Measurements from ENCODE around the gene RBPJL.

RBPJL gene

DNA sequence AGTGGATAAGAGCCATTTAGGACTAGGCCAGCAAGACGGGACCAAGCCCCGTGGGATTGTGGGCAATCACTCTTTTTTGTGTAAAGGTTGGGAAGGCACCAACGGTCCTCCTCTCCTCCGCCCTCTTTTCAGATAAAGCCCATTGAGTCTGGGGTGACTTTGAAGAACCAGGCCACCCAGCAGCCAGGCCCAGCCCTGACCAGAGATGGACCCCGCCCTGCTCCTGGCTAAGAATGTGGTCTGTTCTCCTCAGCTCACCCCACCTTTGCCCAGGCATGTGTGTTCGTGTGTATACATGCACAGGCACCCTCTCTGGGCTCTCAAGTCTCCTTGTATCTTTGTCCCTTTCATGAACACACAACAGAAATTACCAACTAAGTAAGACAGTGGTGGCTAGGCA, 32.4 kb downstream of the RBPJL start:
- Histone ChIP-seq H3K27ac (ENCODE audit: low read depth, low read length) (no peak overlapping the region), H3K4me1 (ENCODE audit: control insufficient read depth, low read length) (no peaks in the 10 kb centered on the region), H3K79me2 (ENCODE audit: control insufficient read depth, low read length) (no peaks in the 10 kb centered on the region), H3K9me2 (replicated peaks; ENCODE audit: control insufficient read depth, low read length) (no peaks in the 10 kb centered on the region), H3K4me2 (ENCODE audit: low read length) (no peak overlapping the region), H3K4me3 (ENCODE audit: low read length) (no peak overlapping the region), H4K20me1 (ENCODE audit: control insufficient read depth, insufficient read depth, low read depth, low read length) (no peaks in the 10 kb centered on the region), H3K9me3 (ENCODE audit: control insufficient read depth, insufficient read depth, low read length) (no peaks in the 10 kb centered on the region), H3K36me3 (ENCODE audit: control insufficient read depth, low read length) (no peaks in the 10 kb centered on the region), H3K27me3 (ENCODE audit: control insufficient read depth, low read length) (peaks cover 32% of the 10 kb centered on the region), H3F3A (ENCODE audit: control insufficient read depth, insufficient read depth) (no peaks in the 10 kb centered on the region)
- TF ChIP-seq, protein P1, sequence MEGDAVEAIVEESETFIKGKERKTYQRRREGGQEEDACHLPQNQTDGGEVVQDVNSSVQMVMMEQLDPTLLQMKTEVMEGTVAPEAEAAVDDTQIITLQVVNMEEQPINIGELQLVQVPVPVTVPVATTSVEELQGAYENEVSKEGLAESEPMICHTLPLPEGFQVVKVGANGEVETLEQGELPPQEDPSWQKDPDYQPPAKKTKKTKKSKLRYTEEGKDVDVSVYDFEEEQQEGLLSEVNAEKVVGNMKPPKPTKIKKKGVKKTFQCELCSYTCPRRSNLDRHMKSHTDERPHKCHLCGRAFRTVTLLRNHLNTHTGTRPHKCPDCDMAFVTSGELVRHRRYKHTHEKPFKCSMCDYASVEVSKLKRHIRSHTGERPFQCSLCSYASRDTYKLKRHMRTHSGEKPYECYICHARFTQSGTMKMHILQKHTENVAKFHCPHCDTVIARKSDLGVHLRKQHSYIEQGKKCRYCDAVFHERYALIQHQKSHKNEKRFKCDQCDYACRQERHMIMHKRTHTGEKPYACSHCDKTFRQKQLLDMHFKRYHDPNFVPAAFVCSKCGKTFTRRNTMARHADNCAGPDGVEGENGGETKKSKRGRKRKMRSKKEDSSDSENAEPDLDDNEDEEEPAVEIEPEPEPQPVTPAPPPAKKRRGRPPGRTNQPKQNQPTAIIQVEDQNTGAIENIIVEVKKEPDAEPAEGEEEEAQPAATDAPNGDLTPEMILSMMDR (IDR thresholded peaks at IDR 0.05; ENCODE audit: low read depth, low read length, poor library complexity, severe bottlenecking) = no peak
- no peak for TF ChIP-seq EZH2phosphoT487 (IDR thresholded peaks at IDR 0.05; ENCODE audit: borderline replicate concordance, low read length)

DNA sequence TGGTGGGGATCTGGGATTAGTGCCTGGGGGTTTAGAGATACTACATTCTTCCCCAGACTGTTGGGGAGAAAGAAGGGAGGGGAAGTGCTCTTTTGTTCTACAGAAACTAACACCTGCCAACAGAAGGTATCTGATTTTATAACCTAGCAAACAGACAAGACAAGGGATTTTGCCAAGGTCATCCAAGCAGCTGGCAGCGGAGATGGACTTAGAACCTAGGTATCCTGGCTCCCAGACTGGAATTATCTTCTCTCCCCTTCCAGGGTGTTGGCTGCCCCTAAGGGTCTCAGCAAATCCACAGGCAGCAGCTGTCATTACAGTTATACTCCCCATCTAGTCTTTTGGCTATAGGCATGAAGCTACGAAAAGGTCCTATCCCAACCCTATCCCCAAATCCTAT, 33.2 kb downstream of the RBPJL start:
- H3K4me2 ChIP-seq (ENCODE audit: low read length) = no peak overlapping the region
- H3F3A ChIP-seq (ENCODE audit: control insufficient read depth, insufficient read depth) = no peaks in the 10 kb centered on the region
- H3K9me2 ChIP-seq (replicated peaks; ENCODE audit: control insufficient read depth, low read length) = no peaks in the 10 kb centered on the region
- no peaks in the 10 kb centered on the region for H3K4me1 ChIP-seq (ENCODE audit: control insufficient read depth, low read length)
- no peaks in the 10 kb centered on the region for H4K20me1 ChIP-seq (ENCODE audit: control insufficient read depth, insufficient read depth, low read depth, low read length)
- H3K9me3 ChIP-seq (ENCODE audit: control insufficient read depth, insufficient read depth, low read length) = no peaks in the 10 kb centered on the region
- TF ChIP-seq EZH2phosphoT487 (IDR thresholded peaks at IDR 0.05; ENCODE audit: borderline replicate concordance, low read length) = no peak
- TF ChIP-seq, protein P1 (IDR thresholded peaks at IDR 0.05; ENCODE audit: low read depth, low read length, poor library complexity, severe bottlenecking) = no peak
- H3K79me2 ChIP-seq (ENCODE audit: control insufficient read depth, low read length) = no peaks in the 10 kb centered on the region
- peaks cover 38% of the 10 kb centered on the region for H3K27me3 ChIP-seq (ENCODE audit: control insufficient read depth, low read length)
- H3K4me3 ChIP-seq (ENCODE audit: low read length) = no peak overlapping the region
- H3K36me3 ChIP-seq (ENCODE audit: control insufficient read depth, low read length) = no peaks in the 10 kb centered on the region
- no peak overlapping the region for H3K27ac ChIP-seq (ENCODE audit: low read depth, low read length)

DNA sequence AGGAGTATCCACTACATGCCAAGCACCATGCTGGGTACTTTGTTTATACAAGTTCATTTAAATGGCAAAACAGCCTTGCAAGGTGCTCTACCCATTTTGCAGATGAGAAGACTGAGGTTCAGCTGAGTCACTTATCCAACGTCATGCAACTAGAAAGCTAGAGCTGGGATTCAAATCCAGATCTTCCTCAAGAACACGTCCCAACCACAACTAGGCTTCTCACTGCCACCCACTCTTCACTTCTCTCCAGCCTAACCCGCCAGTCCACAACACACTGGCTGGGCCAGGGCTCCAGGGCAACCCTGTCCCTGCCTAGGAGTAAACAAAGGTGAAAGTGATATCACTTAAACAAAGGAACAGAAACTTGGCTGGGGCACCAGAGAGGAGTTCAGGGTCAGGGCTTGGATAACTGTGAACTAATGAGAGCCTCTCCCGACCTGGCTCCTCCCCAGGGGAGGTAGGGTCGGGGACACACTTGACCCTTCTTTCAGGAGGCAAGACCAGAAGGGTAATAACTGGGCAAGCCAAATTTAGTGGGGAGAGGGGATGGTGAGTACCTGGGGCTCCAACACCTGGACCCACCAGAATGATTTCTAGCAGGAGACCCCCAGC, 33.7 kb downstream of the RBPJL start:
- no peaks in the 10 kb centered on the region for H3K9me3 ChIP-seq (ENCODE audit: control insufficient read depth, insufficient read depth, low read length)
- no peaks in the 10 kb centered on the region for H3K4me1 ChIP-seq (ENCODE audit: control insufficient read depth, low read length)
- H3K4me2 ChIP-seq (ENCODE audit: low read length) = no peak overlapping the region
- H3K79me2 ChIP-seq (ENCODE audit: control insufficient read depth, low read length) = no peaks in the 10 kb centered on the region
- TF ChIP-seq, protein P1 (IDR thresholded peaks at IDR 0.05; ENCODE audit: low read depth, low read length, poor library complexity, severe bottlenecking) = no peak
- TF ChIP-seq EZH2phosphoT487 (IDR thresholded peaks at IDR 0.05; ENCODE audit: borderline replicate concordance, low read length) = no peak
- no peaks in the 10 kb centered on the region for H4K20me1 ChIP-seq (ENCODE audit: control insufficient read depth, insufficient read depth, low read depth, low read length)
- H3K27ac ChIP-seq (ENCODE audit: low read depth, low read length) = no peak overlapping the region
- peaks cover 44% of the 10 kb centered on the region for H3K27me3 ChIP-seq (ENCODE audit: control insufficient read depth, low read length)
- no peak overlapping the region for H3K4me3 ChIP-seq (ENCODE audit: low read length)
- no peaks in the 10 kb centered on the region for H3K36me3 ChIP-seq (ENCODE audit: control insufficient read depth, low read length)
- H3K9me2 ChIP-seq (replicated peaks; ENCODE audit: control insufficient read depth, low read length) = no peaks in the 10 kb centered on the region
- H3F3A ChIP-seq (ENCODE audit: control insufficient read depth, insufficient read depth) = no peaks in the 10 kb centered on the region

Measured in DOHH2 (cell line).